ENCODE measurements around the gene LYST. TPM values are rescaled to one million over a fixed set of nuclear protein-coding genes. Genes with fewer than 3 reads are reported as not detected.

The LYST gene
- polyA plus RNA-seq, 1 of the 3 experiments (the other 2 are of a cell fraction), result 3.9 TPM

DNA sequence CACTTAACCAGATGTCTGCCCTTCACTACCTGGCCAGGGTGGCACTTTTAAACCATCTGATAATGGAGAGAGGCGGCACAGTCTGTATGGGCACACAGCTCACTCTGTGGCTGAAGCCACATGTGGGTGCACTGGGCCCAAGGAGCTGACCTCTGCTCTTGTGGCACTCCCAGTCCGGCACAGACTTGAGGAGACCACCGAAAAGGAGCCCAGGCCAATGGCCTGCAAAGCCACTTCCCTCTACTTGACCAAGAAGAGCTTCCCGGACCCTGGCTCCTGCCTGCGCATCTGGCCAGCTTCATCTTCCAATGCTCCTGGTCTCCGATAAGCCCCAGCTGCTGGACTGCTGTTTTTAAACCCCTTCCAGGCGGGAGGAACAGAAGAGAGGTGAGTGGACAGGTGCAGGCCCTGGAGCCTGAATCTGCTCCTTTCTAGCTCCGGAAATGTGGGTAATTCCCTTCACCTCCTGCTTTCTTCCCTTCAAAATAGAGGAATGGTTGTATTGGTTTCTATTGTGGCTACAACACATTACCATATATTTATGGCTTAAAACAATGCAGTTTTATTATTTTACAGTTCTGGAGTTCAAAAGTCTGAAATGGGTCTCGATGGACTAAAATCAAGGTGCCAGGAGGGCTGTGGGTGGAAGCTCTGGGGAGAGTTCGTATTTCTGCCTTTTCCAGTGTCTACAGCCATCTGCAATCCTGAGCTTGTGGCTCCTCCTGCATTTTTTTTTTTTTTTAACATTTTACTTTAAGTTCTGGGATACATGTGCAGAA is 228.8 kb downstream of the LYST start:
- H3F3A ChIP-seq (replicated peaks; ENCODE audit: insufficient read depth), result no peaks in the 10 kb centered on the region
- no peaks in the 10 kb centered on the region for H4K20me1 ChIP-seq (ENCODE audit: insufficient read depth)
- DNase-seq, result no peak
- no peaks in the 10 kb centered on the region for H3K9me3 ChIP-seq
- H3K9me2 ChIP-seq, result no peaks in the 10 kb centered on the region
- 77% methylated on average over 8 of the region's 10 CpGs for WGBS (ENCODE audit: low lambda C conversion rate)
- peaks cover 0 to 23% of the 10 kb centered on the region in 2 experiments; a peak in 1 of 4 replicates for H3K4me1 ChIP-seq (ENCODE audit: control insufficient read depth in 1 of 2, insufficient read depth in 2 of 2, low read depth in 1 of 2, low read length in 1 of 2)
- POLR2A ChIA-PET, result no interaction called here
- H3K27ac ChIP-seq (ENCODE audit: low read depth in 2 of 2, low read length in 1 of 2), result no peak overlapping the region
- no peak overlapping the region for H3K4me3 ChIP-seq (ENCODE audit: low read depth in 2 of 2, low read length in 1 of 2)
- TF ChIP-seq FOXJ3 (CRISPR knock-in tag; IDR thresholded peaks at IDR 0.05) (no peak), USF2 (IDR thresholded peaks at IDR 0.05; ENCODE audit: borderline replicate concordance, low read depth, low read length) (no peak), MXI1 (IDR thresholded peaks at IDR 0.05; ENCODE audit: low read depth, low read length) (no peak)
- CTCF ChIA-PET, result interaction anchor here (0.7 kb wide), 1 partner anchor 83 kb away, joined by 3 read pairs; no protein-coding TSS in a partner anchor
- H3K9ac ChIP-seq, result no peak overlapping the region
- no peak overlapping the region for H3K4me2 ChIP-seq
- H3K79me2 ChIP-seq (ENCODE audit: insufficient read depth), result no peaks in the 10 kb centered on the region
- H3K36me3 ChIP-seq (replicated peaks in 1 of 2; ENCODE audit: control insufficient read depth in 1 of 2, insufficient read depth in 2 of 2, low read length in 1 of 2), result no peaks in the 10 kb centered on the region
- no peak overlapping the region for H2AFZ ChIP-seq (ENCODE audit: low read depth)
- H3K27me3 ChIP-seq (ENCODE audit: insufficient read depth), result no peaks in the 10 kb centered on the region

DNA sequence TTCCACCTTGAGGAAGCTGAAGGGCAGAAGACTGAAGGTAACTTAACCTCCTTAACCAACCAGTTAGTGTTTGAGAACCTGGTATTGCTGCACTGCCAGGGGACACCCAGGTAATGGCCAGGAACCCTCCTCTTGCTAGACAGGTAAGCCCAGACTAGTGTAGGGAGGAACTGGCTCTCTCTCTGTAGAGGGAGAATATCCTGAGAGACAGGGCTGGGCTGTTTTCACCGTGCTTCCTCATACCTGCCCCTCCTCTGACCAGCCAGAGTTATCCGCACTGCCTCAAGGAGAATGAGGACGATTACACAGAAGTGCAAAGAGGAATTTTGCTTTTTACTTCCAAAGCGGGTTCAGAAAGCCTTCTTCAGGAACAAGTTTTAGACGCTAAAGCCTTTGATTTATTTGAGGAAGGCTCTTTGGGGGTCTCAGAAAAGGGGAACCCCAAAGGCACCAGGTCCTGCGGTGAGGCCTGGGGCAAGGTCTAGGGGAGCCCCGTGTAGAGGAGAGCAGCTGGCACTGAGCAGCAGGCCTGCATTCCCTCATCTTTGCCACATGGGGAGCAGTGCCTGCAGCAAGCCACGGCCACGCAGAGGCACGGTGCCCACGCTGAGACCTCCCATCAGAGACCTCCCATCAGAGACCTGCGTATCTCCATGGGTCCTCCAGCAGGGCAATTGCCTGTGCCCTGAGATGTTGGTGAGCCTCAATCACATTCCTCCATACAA is 230.6 kb downstream of the LYST start:
- POLR2A ChIA-PET, result no interaction called here
- WGBS (ENCODE audit: low lambda C conversion rate), result 72% methylated on average over 7 of the region's 12 CpGs
- CTCF ChIA-PET, result interaction anchor here (1.9 kb wide), 1 partner anchor 13 kb away, joined by 4 read pairs; the partner anchor contains the start of gene GNG4

More for the DNA sequence above, 230.6 kb downstream of the LYST start:
- H2AFZ ChIP-seq (ENCODE audit: low read depth), result no peak overlapping the region
- no peaks in the 10 kb centered on the region for H3F3A ChIP-seq (replicated peaks; ENCODE audit: insufficient read depth)
- no peak for DNase-seq
- H3K36me3 ChIP-seq (replicated peaks in 1 of 2; ENCODE audit: control insufficient read depth in 1 of 2, insufficient read depth in 2 of 2, low read length in 1 of 2), result no peaks in the 10 kb centered on the region
- H3K9ac ChIP-seq, result no peak overlapping the region
- no peaks in the 10 kb centered on the region for H4K20me1 ChIP-seq (ENCODE audit: insufficient read depth)
- H3K27me3 ChIP-seq (ENCODE audit: insufficient read depth), result no peaks in the 10 kb centered on the region
- no peaks in the 10 kb centered on the region for H3K9me3 ChIP-seq
- no peak overlapping the region for H3K4me2 ChIP-seq
- no peaks in the 10 kb centered on the region for H3K79me2 ChIP-seq (ENCODE audit: insufficient read depth)
- no peak overlapping the region for H3K4me3 ChIP-seq (ENCODE audit: low read depth in 2 of 2, low read length in 1 of 2)
- peaks cover 0 to 20% of the 10 kb centered on the region in 2 experiments; a peak in 2 of 4 replicates for H3K4me1 ChIP-seq (ENCODE audit: control insufficient read depth in 1 of 2, insufficient read depth in 2 of 2, low read depth in 1 of 2, low read length in 1 of 2)
- TF ChIP-seq MXI1 (IDR thresholded peaks at IDR 0.05; ENCODE audit: low read depth, low read length) (no peak), NFIC (IDR thresholded peaks at IDR 0.05; ENCODE audit: borderline replicate concordance) (no peak), POLR2AphosphoS5 (IDR thresholded peaks at IDR 0.05; ENCODE audit: low read depth, low read length) (no peak), YY1 (IDR thresholded peaks at IDR 0.05; ENCODE audit: low read depth) (no peak), RCOR1 (IDR thresholded peaks at IDR 0.05; ENCODE audit: low read length) (no peak), MEF2A (IDR thresholded peaks at IDR 0.05; ENCODE audit: borderline replicate concordance, low read depth) (no peak), ELF1 (IDR thresholded peaks at IDR 0.05) (no peak), IRF3 (IDR thresholded peaks at IDR 0.05; ENCODE audit: low read depth, low read length) (no peak), NRF1 (IDR thresholded peaks at IDR 0.05; ENCODE audit: low read depth, low read length) (no peak), TCF12 (IDR thresholded peaks at IDR 0.05) (no peak)
- TF ChIP-seq, protein P1, sequence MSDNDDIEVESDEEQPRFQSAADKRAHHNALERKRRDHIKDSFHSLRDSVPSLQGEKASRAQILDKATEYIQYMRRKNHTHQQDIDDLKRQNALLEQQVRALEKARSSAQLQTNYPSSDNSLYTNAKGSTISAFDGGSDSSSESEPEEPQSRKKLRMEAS (IDR thresholded peaks at IDR 0.05; ENCODE audit: low read depth), result no peak
- H3K9me2 ChIP-seq, result no peaks in the 10 kb centered on the region
- no peak overlapping the region for H3K27ac ChIP-seq (ENCODE audit: low read depth in 2 of 2, low read length in 1 of 2)
